Retina (tissue), 1 donor: ENCODE results near the gene ENDOU.
A peak's percentile ranks its signal among the peaks of the same experiment; 100 is the strongest.
"Not testable (repeated sequence)": the region's sequence is repeated elsewhere in the genome, so short reads cannot be mapped to it uniquely, and the experiment has no call there.

ENCODE experiments used
- DNase-seq: peaks from one replicate; pipeline ENCODE4 v3.0.0-alpha.2; 2016

ENDOU gene

GRCh38 chr12:47717046-47717442, 8.2 kb downstream of the ENDOU start:
- DNase-seq, result no peak

- DNase-seq, result no peak
These were observed 9.3 kb downstream of the ENDOU start for GRCh38 chr12:47715877-47716548.

GRCh38 chr12:47715393-47715876, 9.9 kb downstream of the ENDOU start:
- peak; percentile 78 for DNase-seq

- no peak for DNase-seq
These were observed 10.4 kb downstream of the ENDOU start for GRCh38 chr12:47714826-47715386.

GRCh38 chr12:47712171-47712570, 13.1 kb downstream of the ENDOU start:
- DNase-seq, result no peak

- DNase-seq, result no peak
These were observed 13.8 kb downstream of the ENDOU start for GRCh38 chr12:47711448-47711847.

- no peak for DNase-seq
These were observed 15.0 kb downstream of the ENDOU start for GRCh38 chr12:47710278-47710677.

GRCh38 chr12:47709671-47710070, 15.6 kb downstream of the ENDOU start:
- DNase-seq, result no peak

- DNase-seq, result no peak
These were observed 16.1 kb downstream of the ENDOU start for GRCh38 chr12:47709237-47709636.

GRCh38 chr12:47707905-47708543, 17.3 kb downstream of the ENDOU start:
- no peak for DNase-seq

- no peak for DNase-seq
These were observed 17.9 kb downstream of the ENDOU start for GRCh38 chr12:47707355-47707754.

- DNase-seq, result peak; percentile 84
These were observed 19.5 kb downstream of the ENDOU start, which contains the start of gene RPAP3 for GRCh38 chr12:47705566-47706425. Gene RPAP3, minus strand, starts transcription at chr12:47706030. Its CDS starts 3,190 bp downstream, at chr12:47702840.

GRCh38 chr12:47705229-47705565, 20.1 kb downstream of the ENDOU start:
- no peak for DNase-seq

GRCh38 chr12:47704719-47705118, 20.6 kb downstream of the ENDOU start:
- DNase-seq, result no peak

- no peak for DNase-seq
These were observed 25.0 kb downstream of the ENDOU start for GRCh38 chr12:47700263-47700662.

GRCh38 chr12:47698631-47699030, 26.7 kb downstream of the ENDOU start:
- DNase-seq, result no peak

- DNase-seq, result no peak
These were observed 27.2 kb downstream of the ENDOU start for GRCh38 chr12:47698055-47698454.

- no peak for DNase-seq
These were observed 36.1 kb downstream of the ENDOU start for GRCh38 chr12:47689215-47689614.

- no peak for DNase-seq
These were observed 37.7 kb downstream of the ENDOU start for GRCh38 chr12:47687636-47688035.

- peak; percentile 28 for DNase-seq
These were observed 38.5 kb downstream of the ENDOU start for GRCh38 chr12:47686645-47687240.

- no peak for DNase-seq
These were observed 45.5 kb downstream of the ENDOU start for GRCh38 chr12:47679785-47680184.

GRCh38 chr12:47672068-47672467, 53.2 kb downstream of the ENDOU start:
- no peak for DNase-seq

- not testable (repeated sequence) for DNase-seq
These were observed 57.4 kb downstream of the ENDOU start for GRCh38 chr12:47667935-47668334.
